Activated CD4-positive, CD25-positive, alpha-beta regulatory T cell treated with anti-CD3 and anti-CD28 coated beads, Interleukin-2, amount 50 U/mL, for 24 hours (primary cell): ENCODE results near the gene KCNMB2.

Experiments
- ATAC-seq, 2 donors: fragments of 150-1000 bp; cut with Tn5 transposase; one replicate each; pipeline ENCODE4 v1.10.0; 2021; ENCODE audit warnings: mild to moderate bottlenecking in 1 of 2, moderate library complexity in 1 of 2

The KCNMB2 gene

GRCh38 chr3:178765472-178765871, 229.2 kb downstream of the KCNMB2 start:
- no peak for ATAC-seq

- no peak for ATAC-seq
Observed at GRCh38 chr3:178767581-178767980, 231.3 kb downstream of the KCNMB2 start.

GRCh38 chr3:178768072-178768864, 232.0 kb downstream of the KCNMB2 start:
- ATAC-seq = no peak

GRCh38 chr3:178771511-178771910, 235.3 kb downstream of the KCNMB2 start:
- ATAC-seq = no peak

GRCh38 chr3:178772746-178773145, 236.5 kb downstream of the KCNMB2 start:
- no peak for ATAC-seq

- no peak for ATAC-seq
Observed at GRCh38 chr3:178773358-178773757, 237.1 kb downstream of the KCNMB2 start.

- peak; percentile 20 to 21 for ATAC-seq
Observed at GRCh38 chr3:178777718-178778411, 241.6 kb downstream of the KCNMB2 start.

- ATAC-seq = no peak
Observed at GRCh38 chr3:178778589-178778988, 242.4 kb downstream of the KCNMB2 start.

GRCh38 chr3:178785961-178786360, 249.7 kb downstream of the KCNMB2 start:
- ATAC-seq = no peak

GRCh38 chr3:178787960-178788359, 251.7 kb downstream of the KCNMB2 start:
- no peak for ATAC-seq

GRCh38 chr3:178794711-178795110, 258.5 kb downstream of the KCNMB2 start:
- no peak for ATAC-seq

GRCh38 chr3:178795349-178795748, 259.1 kb downstream of the KCNMB2 start:
- ATAC-seq = no peak

- ATAC-seq = no peak
Observed at GRCh38 chr3:178802259-178802658, 266.0 kb downstream of the KCNMB2 start.

- ATAC-seq = no peak
Observed at GRCh38 chr3:178802993-178803693, 266.9 kb downstream of the KCNMB2 start.

GRCh38 chr3:178804606-178805005, 268.4 kb downstream of the KCNMB2 start:
- ATAC-seq = no peak

GRCh38 chr3:178805741-178806140, 269.5 kb downstream of the KCNMB2 start:
- no peak for ATAC-seq

- no peak for ATAC-seq
Observed at GRCh38 chr3:178806651-178807050, 270.4 kb downstream of the KCNMB2 start.

GRCh38 chr3:178807694-178808093, 271.5 kb downstream of the KCNMB2 start:
- ATAC-seq = no peak

GRCh38 chr3:178808748-178809147, 272.5 kb downstream of the KCNMB2 start:
- ATAC-seq = no peak

GRCh38 chr3:178810181-178810580, 273.9 kb downstream of the KCNMB2 start:
- no peak for ATAC-seq

GRCh38 chr3:178822722-178823121, 286.5 kb downstream of the KCNMB2 start:
- no peak for ATAC-seq

GRCh38 chr3:178823150-178823549, 286.9 kb downstream of the KCNMB2 start:
- no peak for ATAC-seq

GRCh38 chr3:178823591-178824246, 287.5 kb downstream of the KCNMB2 start:
- ATAC-seq = no peak
